HUES6 (cell line): Measurements from ENCODE around the gene INKA2.

Experiments
- H3K27ac ChIP-seq: 2 replicates; pipeline ENCODE4 v1.7.0; 2013; ENCODE audit warnings: low read depth, mild to moderate bottlenecking, low read length, inconsistent platforms
- H3K27me3 ChIP-seq: 2 replicates; pipeline ENCODE4 v1.6.1; 2013; ENCODE audit warnings: low read length; ENCODE audit not compliant: control insufficient read depth, insufficient read depth
- H3K36me3 ChIP-seq: 2 replicates; pipeline ENCODE4 v1.6.1; 2013; ENCODE audit warnings: low read length; ENCODE audit not compliant: control insufficient read depth, insufficient read depth
- H3K4me1 ChIP-seq: 2 replicates; pipeline ENCODE4 v1.6.1; 2013; ENCODE audit warnings: low read length; ENCODE audit not compliant: control insufficient read depth, insufficient read depth
- H3K4me3 ChIP-seq: 2 replicates; pipeline ENCODE4 v1.5.1; 2013; ENCODE audit warnings: low read depth, low read length
- H3K9ac ChIP-seq: one replicate; pipeline ENCODE4 v1.6.1; 2013; ENCODE audit warnings: mild to moderate bottlenecking, low read length
- H3K9me3 ChIP-seq: 2 replicates; pipeline ENCODE4 v1.6.1; 2013; ENCODE audit warnings: low read depth, low read length; ENCODE audit not compliant: control insufficient read depth, insufficient read depth

INKA2 gene

GRCh38 chr1:111719674-111720132 lies 19.5 kb downstream of the INKA2 start:
- Histone ChIP-seq H3K9me3 (no peaks in the 10 kb centered on the region), H3K27ac (no peak overlapping the region), H3K36me3 (no peaks in the 10 kb centered on the region), H3K9ac (no peak overlapping the region), H3K4me3 (no peak overlapping the region), H3K4me1 (peaks cover 30% of the 10 kb centered on the region), H3K27me3 (no peaks in the 10 kb centered on the region)

DNA sequence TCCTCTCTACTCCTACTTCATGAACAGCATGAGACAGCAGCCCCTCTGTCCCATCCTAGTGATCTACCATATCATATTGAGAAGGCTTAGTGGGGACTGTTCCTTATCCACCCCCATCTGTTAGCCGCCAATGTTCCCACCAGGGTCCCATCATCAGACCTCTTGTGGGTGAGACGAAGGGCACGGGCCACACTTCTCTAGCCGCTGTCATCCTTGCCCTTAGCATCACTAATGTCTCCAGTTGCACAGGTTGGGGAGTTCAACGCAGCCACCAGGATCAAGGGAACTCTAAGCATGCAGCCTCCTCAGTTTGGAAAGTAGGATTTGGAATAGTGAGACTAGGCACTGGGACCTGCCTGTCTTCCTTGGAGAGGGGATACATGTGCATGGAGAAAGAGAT lies 20.1 kb downstream of the INKA2 start:
- Histone ChIP-seq H3K27me3 (no peaks in the 10 kb centered on the region), H3K4me3 (no peak overlapping the region), H3K9me3 (no peaks in the 10 kb centered on the region), H3K27ac (no peak overlapping the region), H3K36me3 (no peaks in the 10 kb centered on the region), H3K9ac (no peak overlapping the region), H3K4me1 (peaks cover 30% of the 10 kb centered on the region)

DNA sequence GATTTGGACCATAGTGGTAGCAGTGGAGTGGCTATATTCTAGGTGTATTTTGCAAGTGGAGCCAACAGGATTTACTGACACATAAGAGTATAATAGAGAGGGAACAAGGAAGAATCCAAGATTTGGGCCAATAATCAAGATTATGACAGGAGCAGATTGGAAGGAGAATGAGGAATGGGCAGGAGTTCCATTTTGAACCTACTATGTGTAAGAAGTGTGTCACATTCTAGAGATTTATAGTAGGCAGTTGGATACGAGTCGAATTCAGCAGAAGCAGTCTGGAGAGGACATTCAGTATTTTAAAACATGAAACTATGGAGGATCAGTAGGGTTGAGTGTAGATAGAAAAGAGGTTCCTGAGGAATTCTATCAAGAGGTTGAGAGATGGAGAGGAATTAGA lies 21.7 kb downstream of the INKA2 start:
- Histone ChIP-seq H3K27me3 (no peaks in the 10 kb centered on the region), H3K36me3 (no peaks in the 10 kb centered on the region), H3K9me3 (no peaks in the 10 kb centered on the region), H3K4me1 (peaks cover 30% of the 10 kb centered on the region), H3K4me3 (no peak overlapping the region), H3K27ac (no peak overlapping the region), H3K9ac (no peak overlapping the region)

- Histone ChIP-seq H3K27me3 (no peaks in the 10 kb centered on the region), H3K9me3 (no peaks in the 10 kb centered on the region), H3K4me3 (no peak overlapping the region), H3K9ac (no peak overlapping the region), H3K27ac (no peak overlapping the region), H3K4me1 (peaks cover 22% of the 10 kb centered on the region), H3K36me3 (no peaks in the 10 kb centered on the region)
Observed at GRCh38 chr1:111716333-111716732, 22.9 kb downstream of the INKA2 start.

- H3K27ac ChIP-seq, result no peak overlapping the region
- H3K4me1 ChIP-seq, result no peaks in the 10 kb centered on the region
- H3K9me3 ChIP-seq, result no peaks in the 10 kb centered on the region
- H3K4me3 ChIP-seq, result no peak overlapping the region
- H3K36me3 ChIP-seq, result peaks cover 33% of the 10 kb centered on the region
- H3K9ac ChIP-seq, result no peak overlapping the region
- H3K27me3 ChIP-seq, result no peaks in the 10 kb centered on the region
Observed at GRCh38 chr1:111709986-111710385, 29.2 kb downstream of the INKA2 start.

DNA sequence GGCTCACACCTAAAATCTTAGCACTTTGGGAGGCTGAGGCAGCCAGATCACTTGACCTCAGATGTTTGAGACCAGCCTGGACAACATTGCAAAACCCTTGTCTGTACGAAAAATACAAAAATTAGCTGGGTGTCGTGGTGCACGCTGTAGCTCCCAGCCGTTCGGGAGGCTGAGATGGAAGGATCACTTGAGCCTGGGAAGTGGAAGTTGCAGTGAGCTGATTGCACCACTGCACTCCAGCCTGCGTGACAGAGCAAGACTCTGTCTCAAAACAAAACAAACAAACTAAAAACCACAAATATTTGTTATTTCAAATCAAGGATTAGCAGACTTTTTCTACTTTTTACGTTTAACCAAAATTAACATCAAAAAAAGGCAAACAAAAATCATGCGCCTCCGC lies 31.3 kb downstream of the INKA2 start:
- H3K9ac ChIP-seq, result no peak overlapping the region
- no peaks in the 10 kb centered on the region for H3K9me3 ChIP-seq
- H3K36me3 ChIP-seq, result peaks cover 53% of the 10 kb centered on the region
- H3K4me1 ChIP-seq, result no peaks in the 10 kb centered on the region
- no peak overlapping the region for H3K27ac ChIP-seq
- no peak overlapping the region for H3K4me3 ChIP-seq
- H3K27me3 ChIP-seq, result no peaks in the 10 kb centered on the region

DNA sequence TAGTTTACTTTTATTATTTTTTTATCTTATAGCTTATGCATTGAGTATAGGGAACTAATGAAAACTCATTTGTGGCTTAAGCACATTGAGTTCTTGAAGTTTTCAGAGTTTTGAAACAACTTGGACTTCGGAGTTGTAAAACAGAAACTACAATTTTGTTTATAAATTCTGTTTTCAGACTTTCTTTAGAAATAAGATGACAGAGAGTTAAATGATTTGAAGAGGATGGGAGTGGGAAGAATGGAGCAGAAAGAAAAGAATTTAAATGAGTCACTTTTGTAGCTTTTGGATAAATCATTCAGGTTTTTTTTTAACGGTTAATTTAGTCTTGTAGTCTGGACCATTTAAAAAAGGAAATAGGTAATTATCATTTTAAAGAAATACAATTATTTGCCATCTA lies 32.3 kb downstream of the INKA2 start:
- Histone ChIP-seq H3K36me3 (peaks cover 56% of the 10 kb centered on the region), H3K9me3 (no peaks in the 10 kb centered on the region), H3K27ac (no peak overlapping the region), H3K27me3 (no peaks in the 10 kb centered on the region), H3K9ac (no peak overlapping the region), H3K4me3 (no peak overlapping the region), H3K4me1 (no peaks in the 10 kb centered on the region)

GRCh38 chr1:111705841-111706240 lies 33.4 kb downstream of the INKA2 start:
- Histone ChIP-seq H3K9ac (no peak overlapping the region), H3K4me3 (no peak overlapping the region), H3K36me3 (peaks cover 63% of the 10 kb centered on the region), H3K27me3 (no peaks in the 10 kb centered on the region), H3K27ac (no peak overlapping the region), H3K4me1 (no peaks in the 10 kb centered on the region), H3K9me3 (no peaks in the 10 kb centered on the region)

GRCh38 chr1:111704776-111705175 lies 34.4 kb downstream of the INKA2 start:
- H3K27ac ChIP-seq, result no peak overlapping the region
- no peaks in the 10 kb centered on the region for H3K9me3 ChIP-seq
- no peaks in the 10 kb centered on the region for H3K4me1 ChIP-seq
- H3K9ac ChIP-seq, result no peak overlapping the region
- peaks cover 73% of the 10 kb centered on the region for H3K36me3 ChIP-seq
- H3K4me3 ChIP-seq, result no peak overlapping the region
- H3K27me3 ChIP-seq, result no peaks in the 10 kb centered on the region

DNA sequence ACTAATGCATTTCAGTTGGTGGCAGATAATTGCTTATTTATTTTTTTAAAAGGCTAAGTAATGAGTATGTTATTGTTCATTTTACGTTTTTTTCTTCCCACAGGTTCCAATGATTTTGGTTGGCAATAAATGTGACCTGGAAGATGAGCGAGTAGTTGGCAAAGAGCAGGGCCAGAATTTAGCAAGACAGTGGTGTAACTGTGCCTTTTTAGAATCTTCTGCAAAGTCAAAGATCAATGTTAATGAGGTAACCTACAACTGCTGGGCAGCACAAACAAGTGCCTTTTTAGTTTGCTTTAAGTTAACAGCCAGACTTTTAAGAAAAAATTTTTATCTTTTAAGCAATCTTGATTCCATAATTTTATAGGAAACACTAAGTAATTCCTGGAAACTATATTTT lies 35.0 kb downstream of the INKA2 start:
- Histone ChIP-seq H3K27me3 (no peaks in the 10 kb centered on the region), H3K27ac (no peak overlapping the region), H3K9ac (no peak overlapping the region), H3K36me3 (peaks cover 72% of the 10 kb centered on the region), H3K4me3 (no peak overlapping the region), H3K9me3 (no peaks in the 10 kb centered on the region), H3K4me1 (no peaks in the 10 kb centered on the region)

GRCh38 chr1:111702504-111703050 lies 36.6 kb downstream of the INKA2 start:
- H3K9me3 ChIP-seq, result no peaks in the 10 kb centered on the region
- no peak overlapping the region for H3K27ac ChIP-seq
- no peak overlapping the region for H3K9ac ChIP-seq
- no peak overlapping the region for H3K4me3 ChIP-seq
- peaks cover 67% of the 10 kb centered on the region for H3K36me3 ChIP-seq
- H3K4me1 ChIP-seq, result no peaks in the 10 kb centered on the region
- no peaks in the 10 kb centered on the region for H3K27me3 ChIP-seq

- no peaks in the 10 kb centered on the region for H3K4me1 ChIP-seq
- H3K27ac ChIP-seq, result no peak overlapping the region
- H3K36me3 ChIP-seq, result peaks cover 57% of the 10 kb centered on the region
Observed at GRCh38 chr1:111699268-111699667, 39.9 kb downstream of the INKA2 start.

More at GRCh38 chr1:111699268-111699667, 39.9 kb downstream of the INKA2 start:
- H3K9ac ChIP-seq, result no peak overlapping the region
- H3K4me3 ChIP-seq, result no peak overlapping the region
- no peaks in the 10 kb centered on the region for H3K9me3 ChIP-seq
- no peaks in the 10 kb centered on the region for H3K27me3 ChIP-seq
